LNCaP clone FGC (cell line): ENCODE measurements around the gene PDE8A.

Experiments used
- DNase-seq: peaks from one replicate; pipeline ENCODE4 v3.0.0-alpha.2; 2011; ENCODE audit warnings: low read depth
- H3K4me3 ChIP-seq: 2 replicates; pipeline ENCODE4 v1.5.1; 2011; ENCODE audit warnings: mild to moderate bottlenecking, low read depth, low read length, control low read depth
- TF ChIP-seq, protein P1 (sequence below): IDR thresholded peaks from 2 replicates; pipeline ENCODE4 v1.5.1; 2012; ENCODE audit warnings: mild to moderate bottlenecking; ENCODE audit not compliant: control insufficient read depth, insufficient read depth; ENCODE audit errors: extremely low read depth

PDE8A gene

DNA sequence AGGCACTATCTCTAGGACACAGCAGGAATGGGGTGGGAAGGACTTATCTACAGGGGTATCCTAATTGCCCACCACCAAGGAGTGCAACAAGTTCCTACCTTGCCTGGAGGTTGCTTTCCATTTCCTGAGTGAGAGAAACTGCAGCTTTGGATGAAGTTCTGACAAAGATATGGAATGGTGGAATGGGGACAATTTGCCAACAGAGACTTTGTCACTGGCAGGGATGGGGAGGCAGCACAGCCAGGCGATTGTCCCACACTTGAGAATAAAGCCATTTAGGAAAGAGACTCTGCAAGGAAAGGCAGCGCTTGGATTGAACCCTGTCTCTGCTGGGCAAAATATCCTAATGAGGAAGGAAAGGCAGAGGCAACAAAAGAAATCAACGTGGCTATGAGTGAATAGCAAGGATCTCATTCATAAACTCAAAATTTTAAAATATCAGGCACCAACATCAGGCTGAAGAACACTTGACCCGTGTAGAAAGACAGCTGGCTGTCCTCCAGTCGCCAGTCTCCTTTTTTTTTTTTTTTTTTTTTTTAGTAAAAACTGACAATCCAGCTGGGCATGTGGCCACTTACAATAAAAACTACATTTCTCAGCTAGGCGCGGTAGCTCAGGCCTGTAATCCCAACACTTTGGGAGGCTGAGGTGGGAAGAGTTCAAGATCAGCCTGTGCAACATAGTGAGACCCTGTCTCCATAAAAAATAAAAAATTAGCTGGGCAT is 31.6 kb upstream of the PDE8A start:
- H3K4me3 ChIP-seq, result no peak overlapping the region
- DNase-seq, result no peak

DNA sequence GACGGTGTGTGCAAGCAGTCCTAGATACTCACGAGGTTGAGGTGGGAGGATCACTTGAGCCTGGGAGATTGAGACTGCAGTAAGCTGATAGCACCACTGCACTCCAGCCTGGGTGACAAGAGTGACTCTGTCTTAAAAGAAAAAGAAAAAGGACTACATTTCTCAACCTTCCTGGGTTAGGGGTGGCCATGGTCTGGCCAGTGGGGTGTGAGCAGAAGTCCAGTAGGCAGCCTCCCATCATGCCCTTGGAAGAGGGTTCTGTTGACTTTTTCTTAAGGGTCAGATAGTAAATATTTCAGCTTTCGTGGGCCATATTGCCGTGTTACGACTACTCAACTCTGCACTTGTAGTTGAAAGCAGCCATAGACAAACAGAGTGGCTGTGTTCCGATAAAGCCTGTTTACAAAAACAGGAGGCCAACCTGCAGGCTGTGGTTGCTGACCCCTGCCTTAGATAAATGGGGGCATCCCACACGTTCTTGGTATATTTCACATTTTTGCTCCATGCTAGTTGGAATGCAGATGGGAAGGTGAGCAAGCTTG is 31.0 kb upstream of the PDE8A start:
- no peak for DNase-seq
- TF ChIP-seq, protein P1, sequence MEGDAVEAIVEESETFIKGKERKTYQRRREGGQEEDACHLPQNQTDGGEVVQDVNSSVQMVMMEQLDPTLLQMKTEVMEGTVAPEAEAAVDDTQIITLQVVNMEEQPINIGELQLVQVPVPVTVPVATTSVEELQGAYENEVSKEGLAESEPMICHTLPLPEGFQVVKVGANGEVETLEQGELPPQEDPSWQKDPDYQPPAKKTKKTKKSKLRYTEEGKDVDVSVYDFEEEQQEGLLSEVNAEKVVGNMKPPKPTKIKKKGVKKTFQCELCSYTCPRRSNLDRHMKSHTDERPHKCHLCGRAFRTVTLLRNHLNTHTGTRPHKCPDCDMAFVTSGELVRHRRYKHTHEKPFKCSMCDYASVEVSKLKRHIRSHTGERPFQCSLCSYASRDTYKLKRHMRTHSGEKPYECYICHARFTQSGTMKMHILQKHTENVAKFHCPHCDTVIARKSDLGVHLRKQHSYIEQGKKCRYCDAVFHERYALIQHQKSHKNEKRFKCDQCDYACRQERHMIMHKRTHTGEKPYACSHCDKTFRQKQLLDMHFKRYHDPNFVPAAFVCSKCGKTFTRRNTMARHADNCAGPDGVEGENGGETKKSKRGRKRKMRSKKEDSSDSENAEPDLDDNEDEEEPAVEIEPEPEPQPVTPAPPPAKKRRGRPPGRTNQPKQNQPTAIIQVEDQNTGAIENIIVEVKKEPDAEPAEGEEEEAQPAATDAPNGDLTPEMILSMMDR, result no peak
- no peak overlapping the region for H3K4me3 ChIP-seq

More for the DNA sequence above, 31.6 kb upstream of the PDE8A start:
- TF ChIP-seq, protein P1, result no peak

DNA sequence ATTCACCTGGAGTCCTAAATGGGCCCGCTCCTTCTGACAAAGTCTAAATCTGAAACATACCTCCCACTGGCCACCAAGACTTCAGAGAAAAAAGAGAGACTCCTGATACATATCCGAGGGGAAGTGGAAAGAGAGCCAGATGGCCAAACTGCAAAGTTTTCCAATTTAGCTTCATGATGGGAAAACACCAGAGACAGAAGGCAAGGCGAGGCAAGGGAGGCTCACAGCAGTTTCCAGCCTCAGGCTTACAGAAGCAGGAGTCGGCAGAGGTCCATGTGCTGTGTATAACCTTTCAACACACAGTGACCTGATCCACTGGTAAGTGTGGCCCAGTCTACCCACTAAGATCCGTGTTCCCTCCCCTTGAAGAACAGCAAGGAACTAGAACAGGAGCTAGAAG is 29.9 kb upstream of the PDE8A start:
- DNase-seq, result no peak
- H3K4me3 ChIP-seq, result no peak overlapping the region
- TF ChIP-seq, protein P1, result no peak

DNA sequence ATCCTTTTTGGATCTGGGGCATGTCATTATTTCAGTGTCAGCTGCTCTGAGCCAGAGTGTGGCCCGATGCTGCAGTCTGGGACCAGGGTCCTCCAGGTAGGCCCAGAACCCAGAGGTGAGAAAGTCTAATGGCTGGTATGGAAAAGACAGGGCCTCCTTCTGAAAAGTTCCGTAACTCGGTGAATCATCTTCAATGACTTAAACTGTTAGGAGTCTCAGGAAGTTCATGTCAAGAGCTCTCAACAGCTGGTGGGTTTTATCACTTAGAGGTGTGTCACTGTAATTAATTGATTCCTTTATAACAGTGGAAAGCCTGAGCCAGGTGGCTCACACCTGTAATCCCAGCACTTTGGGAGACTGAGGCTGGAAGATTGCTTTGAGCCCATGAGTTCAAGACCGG is 28.5 kb upstream of the PDE8A start:
- H3K4me3 ChIP-seq, result no peak overlapping the region
- DNase-seq, result no peak
- TF ChIP-seq, protein P1, result no peak

DNA sequence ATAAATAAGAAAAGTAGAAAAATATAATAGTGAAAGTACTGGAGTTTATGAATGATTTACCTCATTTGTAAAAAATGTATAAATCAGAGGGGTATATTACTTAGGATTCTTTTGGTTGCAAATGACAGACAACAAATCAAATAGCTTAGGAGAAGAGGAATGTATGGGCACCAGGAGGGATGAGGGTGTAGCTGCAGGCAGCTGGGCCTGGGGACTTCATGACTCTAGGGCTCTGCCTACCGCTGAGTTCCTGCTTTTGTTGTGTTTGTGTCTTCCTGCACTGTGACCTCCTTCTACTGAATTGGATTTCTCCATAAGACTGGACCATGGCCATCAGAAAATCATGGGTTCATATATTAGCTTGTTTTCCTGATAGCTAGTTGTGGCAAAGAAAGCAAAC is 27.9 kb upstream of the PDE8A start:
- DNase-seq, result no peak
- H3K4me3 ChIP-seq, result no peak overlapping the region
- TF ChIP-seq, protein P1, result no peak

DNA sequence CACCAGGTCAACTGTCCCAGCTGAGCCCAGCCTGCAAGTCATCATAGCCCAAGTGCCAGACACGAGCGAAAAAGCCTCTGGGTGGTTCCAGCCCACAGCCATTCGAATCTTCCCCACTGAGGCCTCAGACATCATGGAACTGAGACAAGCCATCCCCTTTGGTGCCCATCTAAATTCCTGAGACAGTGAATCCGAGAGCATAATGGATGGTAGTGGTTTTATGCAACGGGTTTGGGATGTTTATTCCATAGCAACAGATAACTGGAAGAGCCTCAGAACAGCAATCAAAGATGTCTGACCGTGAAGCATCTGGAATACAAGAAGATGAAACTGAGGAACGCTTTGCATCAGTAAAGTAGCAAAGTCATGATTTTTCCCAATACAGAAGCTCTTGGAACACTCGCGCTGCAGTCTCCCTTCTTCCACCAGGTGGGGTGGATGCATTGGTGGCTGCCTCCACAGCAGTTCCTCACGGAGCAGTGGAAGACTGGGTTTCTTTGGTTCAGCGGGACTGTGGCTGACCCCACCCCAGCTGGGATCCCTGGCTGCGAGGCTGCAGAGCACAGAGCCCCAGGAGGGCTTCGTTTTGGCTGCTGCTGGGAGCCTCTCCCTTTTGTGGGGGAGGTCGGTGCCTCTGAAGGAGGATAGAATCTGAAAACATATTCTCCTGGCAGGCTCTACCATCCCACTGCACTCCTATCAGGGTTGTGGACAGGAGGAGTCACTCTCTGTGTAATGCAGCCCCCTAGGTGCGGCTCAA is 26.4 kb upstream of the PDE8A start:
- TF ChIP-seq, protein P1, result peak; percentile 86
- DNase-seq, result peak; percentile 32
- H3K4me3 ChIP-seq, result peak overlapping the region; percentile 25; the same call in 1 of the 2 replicates

DNA sequence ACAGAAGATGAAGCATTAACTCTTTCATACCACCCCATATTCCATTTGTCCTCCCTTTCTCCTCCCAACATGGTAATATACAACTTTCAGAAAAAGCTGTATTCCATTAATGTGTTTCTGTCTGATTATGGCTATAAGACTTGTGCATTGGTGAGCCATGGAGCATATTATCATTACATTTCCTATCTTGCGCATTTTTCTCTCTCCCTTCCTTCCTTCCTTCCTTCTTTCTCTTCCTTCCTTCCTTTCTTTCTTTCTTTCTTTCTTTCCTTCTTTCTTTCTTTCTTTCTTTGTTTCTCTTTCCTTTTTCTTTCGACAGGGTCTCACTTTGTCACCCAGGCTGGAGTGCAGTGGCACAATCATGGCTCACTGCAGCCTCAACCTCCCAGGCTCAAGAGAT is 25.5 kb upstream of the PDE8A start:
- no peak for DNase-seq
- H3K4me3 ChIP-seq, result no peak overlapping the region
- TF ChIP-seq, protein P1, result no peak
